ENCODE results near the gene FAM181A. TPM values are rescaled to one million over a fixed set of nuclear protein-coding genes. Genes with fewer than 3 reads are reported as not detected.

The FAM181A gene
- total and polyA plus RNA-seq, 7 experiments from 2014 or later: not detected

- Mint-ChIP-seq H3K4me1 (peaks cover 0 to 3% (median 0%) of the 10 kb centered on the region in 7 donors), H3K36me3 (peaks cover 0 to 3% (median 0%) of the 10 kb centered on the region in 5 donors), H3K4me3 (no peak overlapping the region), H3K27me3 (peaks cover 20 to 23% (median 21%) of the 10 kb centered on the region in 5 donors), H3K27ac (no peak overlapping the region), H3K9me3 (peaks cover 0 to 2% (median 0%) of the 10 kb centered on the region in 11 donors)
- Histone ChIP-seq H3K4me1 (ENCODE audit: control insufficient read depth in 2 of 2, insufficient read depth in 2 of 2, low read length in 2 of 2) (no peaks in the 10 kb centered on the region), H3K27ac (ENCODE audit: low read depth, low read length) (no peak overlapping the region), H3K9me3 (ENCODE audit: control insufficient read depth in 2 of 3, low read length in 3 of 3) (no peaks in the 10 kb centered on the region), H3K36me3 (ENCODE audit: control insufficient read depth in 2 of 3, insufficient read depth in 3 of 3, low read length in 3 of 3) (no peaks in the 10 kb centered on the region), H3K4me3 (ENCODE audit: low read length) (no peak overlapping the region), H3K27me3 (ENCODE audit: control insufficient read depth in 2 of 2, insufficient read depth in 2 of 2, low read length in 2 of 2) (no peaks in the 10 kb centered on the region)
- intact Hi-C loops (cut with micrococcal nuclease): no loop called here
- ATAC-seq: no peak
- CTCF ChIA-PET: no interaction called here
- POLR2A ChIA-PET: no interaction called here
- DNase-seq: no peak
Observed at GRCh38 chr14:93903342-93904184, 23.6 kb upstream of the FAM181A start.

- H3K36me3 ChIP-seq (ENCODE audit: control insufficient read depth in 2 of 3, insufficient read depth in 3 of 3, low read length in 3 of 3): no peaks in the 10 kb centered on the region
- Mint-ChIP-seq H3K36me3 (peaks cover 0 to 3% (median 0%) of the 10 kb centered on the region in 5 donors), H3K27me3 (peaks cover 20 to 27% (median 21%) of the 10 kb centered on the region in 5 donors), H3K27ac (no peak overlapping the region), H3K4me1 (peaks cover 0 to 3% (median 0%) of the 10 kb centered on the region in 7 donors), H3K9me3 (peaks cover 0 to 2% (median 0%) of the 10 kb centered on the region in 11 donors), H3K4me3 (no peak overlapping the region)
- ATAC-seq (no peak), DNase-seq (no peak)
- no peaks in the 10 kb centered on the region for H3K9me3 ChIP-seq (ENCODE audit: control insufficient read depth in 2 of 3, low read length in 3 of 3)
- POLR2A ChIA-PET: no interaction called here
- CTCF ChIA-PET: no interaction called here
- intact Hi-C loops (cut with micrococcal nuclease): loop anchor here in 1 of 2 donors (5.0 kb wide), 1 partner anchor 258 kb away; no protein-coding TSS in a partner anchor
- H3K27ac ChIP-seq (ENCODE audit: low read depth, low read length): no peak overlapping the region
- H3K4me3 ChIP-seq (ENCODE audit: low read length): no peak overlapping the region
- no peaks in the 10 kb centered on the region for H3K4me1 ChIP-seq (ENCODE audit: control insufficient read depth in 2 of 2, insufficient read depth in 2 of 2, low read length in 2 of 2)
- no peaks in the 10 kb centered on the region for H3K27me3 ChIP-seq (ENCODE audit: control insufficient read depth in 2 of 2, insufficient read depth in 2 of 2, low read length in 2 of 2)
Observed at GRCh38 chr14:93905623-93906022, 21.5 kb upstream of the FAM181A start.

- CTCF ChIA-PET: interaction anchor here (1.8 kb wide), 1 partner anchor 10 kb away, joined by 9 read pairs; no protein-coding TSS in a partner anchor
- no peaks in the 10 kb centered on the region for H3K4me1 ChIP-seq (ENCODE audit: control insufficient read depth in 2 of 2, insufficient read depth in 2 of 2, low read length in 2 of 2)
- H3K9me3 ChIP-seq (ENCODE audit: control insufficient read depth in 2 of 3, low read length in 3 of 3): no peaks in the 10 kb centered on the region
- no peaks in the 10 kb centered on the region for H3K36me3 ChIP-seq (ENCODE audit: control insufficient read depth in 2 of 3, insufficient read depth in 3 of 3, low read length in 3 of 3)
- DNase-seq (peak in 7 of 9 donors; percentile 13 to 62 (median 28)), ATAC-seq (peak; percentile 61)
- POLR2A ChIA-PET: no interaction called here
- H3K27ac ChIP-seq (ENCODE audit: low read depth, low read length): no peak overlapping the region
- no peak overlapping the region for H3K4me3 Mint-ChIP-seq
- no peak overlapping the region for H3K4me3 ChIP-seq (ENCODE audit: low read length)
- H3K9me3 Mint-ChIP-seq: peaks cover 0 to 2% (median 0%) of the 10 kb centered on the region in 11 donors
- H3K36me3 Mint-ChIP-seq: peaks cover 0 to 3% (median 0%) of the 10 kb centered on the region in 5 donors
- intact Hi-C loops (cut with micrococcal nuclease): loop anchor here in 1 of 2 donors (5.0 kb wide), 1 partner anchor 259 kb away; no protein-coding TSS in a partner anchor
- H3K4me1 Mint-ChIP-seq: peaks cover 0 to 3% (median 0%) of the 10 kb centered on the region in 7 donors
- peaks cover 20 to 27% (median 21%) of the 10 kb centered on the region in 5 donors for H3K27me3 Mint-ChIP-seq
- no peaks in the 10 kb centered on the region for H3K27me3 ChIP-seq (ENCODE audit: control insufficient read depth in 2 of 2, insufficient read depth in 2 of 2, low read length in 2 of 2)
- no peak overlapping the region for H3K27ac Mint-ChIP-seq
Observed at GRCh38 chr14:93906341-93907329, 20.5 kb upstream of the FAM181A start.

DNA sequence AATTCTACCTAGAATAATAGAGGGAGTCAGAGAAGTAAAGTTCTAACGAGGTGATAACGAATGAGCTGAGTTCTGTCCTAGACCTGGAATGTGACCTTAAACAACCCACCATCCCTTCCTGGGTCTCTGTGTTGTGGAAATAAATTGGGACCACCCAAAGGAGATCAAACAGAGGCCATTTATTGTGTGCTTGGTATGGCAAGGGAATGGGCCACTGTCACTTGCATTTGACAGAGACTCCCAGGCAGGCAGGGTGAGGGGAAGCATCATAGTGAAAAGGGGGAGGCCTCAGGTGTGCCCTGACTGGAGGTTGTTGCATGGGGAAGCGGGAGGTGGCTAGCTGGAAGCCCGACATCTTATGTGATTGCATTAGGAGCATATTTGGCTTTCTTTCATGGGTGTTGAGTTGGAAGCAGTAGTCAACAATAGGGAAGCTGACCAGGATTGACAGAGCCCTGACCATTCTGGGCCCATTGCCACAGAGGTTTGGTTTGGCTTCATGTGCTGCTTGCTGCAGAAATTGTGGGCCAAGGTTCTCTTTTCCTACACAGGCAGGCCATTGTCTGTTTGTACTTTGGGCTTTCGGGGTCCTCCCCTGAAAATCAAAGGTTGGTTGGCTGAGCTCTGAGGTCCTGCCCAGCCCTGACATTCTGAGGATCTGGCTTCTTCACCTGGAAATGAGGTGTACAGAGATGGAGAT is 17.6 kb upstream of the FAM181A start:
- no peak for ATAC-seq
- H3K27me3 Mint-ChIP-seq: peaks cover 6 to 12% (median 9%) of the 10 kb centered on the region in 5 donors
- no peak overlapping the region for H3K4me3 ChIP-seq (ENCODE audit: low read length)
- CTCF ChIA-PET: no interaction called here
- H3K27ac ChIP-seq (ENCODE audit: low read depth, low read length): no peak overlapping the region
- H3K4me3 Mint-ChIP-seq: no peak overlapping the region
- H3K27me3 ChIP-seq (ENCODE audit: control insufficient read depth in 2 of 2, insufficient read depth in 2 of 2, low read length in 2 of 2): no peaks in the 10 kb centered on the region
- peaks cover 0 to 8% (median 4%) of the 10 kb centered on the region in 5 donors for H3K36me3 Mint-ChIP-seq
- no peaks in the 10 kb centered on the region for H3K36me3 ChIP-seq (ENCODE audit: control insufficient read depth in 2 of 3, insufficient read depth in 3 of 3, low read length in 3 of 3)
- intact Hi-C loops (cut with micrococcal nuclease): loop anchor here in 1 of 2 donors (5.0 kb wide), 1 partner anchor 262 kb away; no protein-coding TSS in a partner anchor
- POLR2A ChIA-PET: no interaction called here
- DNase-seq: no peak
- peaks cover 0 to 5% (median 0%) of the 10 kb centered on the region in 7 donors for H3K4me1 Mint-ChIP-seq
- H3K4me1 ChIP-seq (ENCODE audit: control insufficient read depth in 2 of 2, insufficient read depth in 2 of 2, low read length in 2 of 2): no peaks in the 10 kb centered on the region
- H3K9me3 Mint-ChIP-seq: peaks cover 0 to 12% (median 5%) of the 10 kb centered on the region in 11 donors
- peaks cover 0 to 5% (median 3%) of the 10 kb centered on the region in 3 experiments for H3K9me3 ChIP-seq (ENCODE audit: control insufficient read depth in 2 of 3, low read length in 3 of 3)
- H3K27ac Mint-ChIP-seq: no peak overlapping the region

GRCh38 chr14:93911975-93912615 is 15.0 kb upstream of the FAM181A start:
- no peak for DNase-seq
- Mint-ChIP-seq H3K27ac (no peak overlapping the region), H3K36me3 (peaks cover 0 to 8% (median 4%) of the 10 kb centered on the region in 5 donors), H3K27me3 (peaks cover 0 to 15% (median 4%) of the 10 kb centered on the region in 5 donors), H3K4me3 (no peak overlapping the region), H3K4me1 (peaks cover 0 to 5% (median 0%) of the 10 kb centered on the region in 7 donors), H3K9me3 (peaks cover 0 to 12% (median 5%) of the 10 kb centered on the region in 11 donors)
- CTCF ChIA-PET: no interaction called here
- Histone ChIP-seq H3K36me3 (ENCODE audit: control insufficient read depth in 2 of 3, insufficient read depth in 3 of 3, low read length in 3 of 3) (no peaks in the 10 kb centered on the region), H3K4me1 (ENCODE audit: control insufficient read depth in 2 of 2, insufficient read depth in 2 of 2, low read length in 2 of 2) (no peaks in the 10 kb centered on the region), H3K4me3 (ENCODE audit: low read length) (no peak overlapping the region), H3K9me3 (ENCODE audit: control insufficient read depth in 2 of 3, low read length in 3 of 3) (peaks cover 0 to 9% (median 4%) of the 10 kb centered on the region in 3 experiments), H3K27me3 (ENCODE audit: control insufficient read depth in 2 of 2, insufficient read depth in 2 of 2, low read length in 2 of 2) (no peaks in the 10 kb centered on the region), H3K27ac (ENCODE audit: low read depth, low read length) (no peak overlapping the region)
- POLR2A ChIA-PET: no interaction called here
- intact Hi-C loops (cut with micrococcal nuclease): no loop called here
- ATAC-seq: no peak

Data from naive thymus-derived CD4-positive, alpha-beta T cell (primary cell).